ENCODE measurements around the gene ALK. TPM values are rescaled to one million over a fixed set of nuclear protein-coding genes. Genes with fewer than 3 reads are reported as not detected.

ALK gene
- total RNA-seq, 1 experiment from 2014 or later, result not detected

DNA sequence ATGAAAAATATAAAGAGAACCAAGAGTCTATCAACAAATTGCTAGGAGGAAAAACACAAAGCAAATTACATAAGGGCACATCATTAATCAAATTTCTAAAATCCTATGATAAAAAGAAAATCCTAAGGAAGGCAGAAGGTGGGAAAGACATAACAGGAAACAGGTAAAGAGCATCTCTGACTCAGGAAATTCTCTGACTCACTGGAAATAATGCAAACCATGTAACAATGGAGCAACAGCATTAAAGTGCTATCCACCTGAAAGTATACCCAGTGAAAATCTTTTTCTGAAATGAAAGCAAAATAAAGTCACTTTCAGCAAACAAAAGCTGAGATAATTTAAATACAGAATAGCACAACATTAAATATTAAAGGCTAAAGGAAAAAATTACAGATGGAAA, 10.9 kb downstream of the ALK start:
- H4K91ac ChIP-seq (ENCODE audit: insufficient read length, low read depth, low read length), result no peak overlapping the region
- H3K9me3 ChIP-seq (ENCODE audit: control insufficient read depth, low read depth, low read length), result no peaks in the 10 kb centered on the region
- H2BK12ac ChIP-seq (ENCODE audit: insufficient read length, low read depth, low read length), result no peak overlapping the region
- Mint-ChIP-seq H3K9me3 (peaks cover 0 to 3% of the 10 kb centered on the region in 2 experiments; a peak in 1 of 5 replicates), H3K4me3 (no peak overlapping the region), H3K27me3 (ENCODE audit: low read depth) (peaks cover 50% of the 10 kb centered on the region), H3K4me1 (no peaks in the 10 kb centered on the region; a peak in 1 of 4 replicates), H3K36me3 (ENCODE audit: insufficient read depth in 1 of 3, low read depth in 3 of 3) (no peaks in the 10 kb centered on the region), H3K27ac (no peak overlapping the region)
- no peak overlapping the region for H2BK15ac ChIP-seq (ENCODE audit: low read depth, low read length)
- no peaks in the 10 kb centered on the region for H4K20me1 ChIP-seq (ENCODE audit: control insufficient read depth, insufficient read depth, insufficient read length)
- no peaks in the 10 kb centered on the region for H3K79me2 ChIP-seq (ENCODE audit: insufficient read depth, low read length)
- H3K23me2 ChIP-seq (ENCODE audit: insufficient read length, low read depth, low read length, poor library complexity, severe bottlenecking), result no peaks in the 10 kb centered on the region
- H2BK120ac ChIP-seq (ENCODE audit: low read depth, low read length, poor library complexity, severe bottlenecking), result no peak overlapping the region
- no peaks in the 10 kb centered on the region for H3K4me1 ChIP-seq (ENCODE audit: insufficient read depth, low read length)
- H2BK5ac ChIP-seq (ENCODE audit: insufficient read length, low read length), result no peak overlapping the region
- no peak overlapping the region for H4K8ac ChIP-seq (replicated peaks; ENCODE audit: insufficient read length, low read depth, low read length)
- no peak overlapping the region for H2AFZ ChIP-seq (ENCODE audit: low read length)
- H3K18ac ChIP-seq (ENCODE audit: insufficient read length, low read depth, low read length), result no peak overlapping the region
- H2AK5ac ChIP-seq (ENCODE audit: insufficient read length, low read length), result no peak overlapping the region
- no peaks in the 10 kb centered on the region for H3K27me3 ChIP-seq (ENCODE audit: insufficient read depth, low read length)
- H3K56ac ChIP-seq (ENCODE audit: insufficient read length, low read depth, low read length), result no peak overlapping the region
- H3K4ac ChIP-seq (ENCODE audit: low read depth, low read length), result no peak overlapping the region
- TF ChIP-seq, protein P1, sequence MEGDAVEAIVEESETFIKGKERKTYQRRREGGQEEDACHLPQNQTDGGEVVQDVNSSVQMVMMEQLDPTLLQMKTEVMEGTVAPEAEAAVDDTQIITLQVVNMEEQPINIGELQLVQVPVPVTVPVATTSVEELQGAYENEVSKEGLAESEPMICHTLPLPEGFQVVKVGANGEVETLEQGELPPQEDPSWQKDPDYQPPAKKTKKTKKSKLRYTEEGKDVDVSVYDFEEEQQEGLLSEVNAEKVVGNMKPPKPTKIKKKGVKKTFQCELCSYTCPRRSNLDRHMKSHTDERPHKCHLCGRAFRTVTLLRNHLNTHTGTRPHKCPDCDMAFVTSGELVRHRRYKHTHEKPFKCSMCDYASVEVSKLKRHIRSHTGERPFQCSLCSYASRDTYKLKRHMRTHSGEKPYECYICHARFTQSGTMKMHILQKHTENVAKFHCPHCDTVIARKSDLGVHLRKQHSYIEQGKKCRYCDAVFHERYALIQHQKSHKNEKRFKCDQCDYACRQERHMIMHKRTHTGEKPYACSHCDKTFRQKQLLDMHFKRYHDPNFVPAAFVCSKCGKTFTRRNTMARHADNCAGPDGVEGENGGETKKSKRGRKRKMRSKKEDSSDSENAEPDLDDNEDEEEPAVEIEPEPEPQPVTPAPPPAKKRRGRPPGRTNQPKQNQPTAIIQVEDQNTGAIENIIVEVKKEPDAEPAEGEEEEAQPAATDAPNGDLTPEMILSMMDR (conservative IDR thresholded peaks at IDR 0.05), result no peak
- DNase-seq, result no peak
- H3K79me1 ChIP-seq (ENCODE audit: insufficient read depth, low read depth, low read length, poor library complexity, severe bottlenecking), result no peaks in the 10 kb centered on the region
- no peak overlapping the region for H3K27ac ChIP-seq (ENCODE audit: insufficient read length, low read depth, low read length)
- H4K5ac ChIP-seq (ENCODE audit: insufficient read length, low read depth, low read length), result no peak overlapping the region
- no peak overlapping the region for H3K9ac ChIP-seq (ENCODE audit: extremely low read depth, insufficient read length, low read length)
- H3K4me2 ChIP-seq (ENCODE audit: insufficient read depth, insufficient read length, low read length), result no peak overlapping the region
- H3K14ac ChIP-seq (ENCODE audit: insufficient read depth, low read length), result no peak overlapping the region
- H3K23ac ChIP-seq (ENCODE audit: insufficient read length, low read depth, low read length), result no peak overlapping the region
- no peak overlapping the region for H2BK20ac ChIP-seq (ENCODE audit: low read depth, low read length, poor library complexity, severe bottlenecking)
- no peak overlapping the region for H3T11ph ChIP-seq (ENCODE audit: low read length)
